Stimulated activated naive CD4-positive, alpha-beta T cell treated with Interleukin-2 at 50 U/mL for 16 hours (primary cell): ENCODE data around the gene ZNF311.
A peak's percentile ranks its signal among the peaks of the same experiment; 100 is the strongest.
"Not testable (repeated sequence)": the region's sequence is repeated elsewhere in the genome, so short reads cannot be mapped to it uniquely, and the experiment has no call there.

Experiments used
- DNase-seq: peaks from one replicate; lab custom pipeline; 2025; lab: John Stamatoyannopoulos, UW

The ZNF311 gene

DNA sequence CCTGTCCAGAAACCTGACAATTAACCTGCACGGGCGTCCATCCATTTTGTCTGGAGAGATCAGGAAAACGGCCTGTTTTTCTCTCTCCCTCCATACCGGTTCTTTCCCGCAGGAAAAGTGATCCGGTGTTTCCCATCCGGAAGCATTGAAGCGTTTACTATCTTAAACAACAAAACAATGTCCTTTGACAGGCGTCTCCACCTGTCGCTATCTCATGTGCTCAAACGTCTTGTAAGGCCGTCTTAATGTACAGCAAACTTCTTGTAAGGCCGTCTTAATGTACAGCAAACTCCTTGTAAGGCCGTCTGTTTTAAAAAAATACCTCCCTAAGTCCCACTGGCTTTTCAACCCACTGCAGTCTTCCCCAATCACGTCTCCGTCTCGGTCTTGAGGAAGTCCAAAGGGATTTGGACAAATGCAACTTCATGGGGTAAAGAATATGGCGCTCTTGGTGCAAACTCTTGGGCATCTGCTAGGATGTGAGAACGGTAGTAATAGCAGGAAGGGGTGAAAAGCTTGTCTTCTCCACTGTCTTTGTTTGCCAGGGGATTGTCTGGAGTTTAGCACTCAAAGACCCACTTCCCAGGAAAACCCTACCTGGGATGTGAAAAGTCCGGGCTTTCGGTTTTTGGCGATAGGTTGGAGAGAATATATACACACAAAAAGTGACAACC lies 51.4 kb downstream of the ZNF311 start:
- DNase-seq = no peak

DNA sequence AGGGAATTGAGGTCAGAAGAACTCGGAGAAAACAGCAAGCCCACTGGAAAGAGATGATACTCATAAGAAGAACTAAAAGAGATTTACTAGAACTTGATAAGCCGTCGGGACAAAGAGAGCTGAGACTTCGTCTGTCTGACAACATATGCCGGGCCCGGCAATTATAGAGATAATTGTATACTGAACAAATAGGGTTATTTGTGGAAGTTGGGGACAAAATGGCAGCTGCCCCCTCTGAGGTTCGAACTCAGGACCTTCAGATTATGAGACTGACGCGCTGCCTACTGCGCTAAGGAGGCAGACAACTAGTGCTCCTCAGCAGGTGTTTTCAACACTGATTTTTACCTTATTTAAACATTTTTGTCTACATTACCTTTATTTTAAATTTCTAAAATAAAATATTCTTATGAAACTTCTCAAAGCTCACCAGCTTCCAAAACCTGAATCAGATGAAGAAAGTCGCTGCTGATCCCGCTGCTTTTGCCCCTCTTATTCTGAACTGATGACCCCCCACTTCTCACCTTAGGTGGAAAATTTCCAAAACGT lies 52.0 kb downstream of the ZNF311 start:
- peak; percentile 24 for DNase-seq

DNA sequence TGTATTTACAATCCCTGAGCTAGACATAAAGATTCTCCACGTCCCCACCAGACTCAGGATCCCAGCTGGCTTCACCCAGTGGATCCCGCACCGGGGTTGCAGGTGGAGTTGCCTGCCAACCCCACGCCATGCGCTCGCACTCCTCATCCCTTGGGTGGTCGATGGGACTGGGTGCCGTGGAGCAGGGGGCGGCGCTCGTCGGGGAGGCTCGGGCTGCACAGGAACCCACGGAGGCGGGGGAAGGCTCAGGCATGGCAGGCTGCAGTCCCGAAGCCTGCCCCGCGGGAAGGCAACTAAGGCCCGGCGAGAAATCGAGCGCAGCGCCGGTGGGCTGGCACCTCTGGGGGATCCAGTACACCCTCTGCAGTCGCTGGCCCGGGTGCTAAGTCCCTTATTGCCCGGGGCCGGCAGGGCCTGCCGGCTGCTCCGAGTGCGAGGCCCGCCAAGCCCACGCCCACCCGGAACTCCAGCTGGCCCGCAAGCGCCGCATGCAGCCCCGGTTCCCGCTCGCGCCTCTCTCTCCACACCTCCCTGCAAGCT lies 55.4 kb downstream of the ZNF311 start:
- not testable (repeated sequence) for DNase-seq

- DNase-seq = no peak
Measured at GRCh38 chr6:28948782-28949486, 56.2 kb downstream of the ZNF311 start.

GRCh38 chr6:28947831-28948270 lies 57.3 kb downstream of the ZNF311 start:
- no peak for DNase-seq

GRCh38 chr6:28947067-28947765 lies 57.9 kb downstream of the ZNF311 start:
- DNase-seq = no peak

DNA sequence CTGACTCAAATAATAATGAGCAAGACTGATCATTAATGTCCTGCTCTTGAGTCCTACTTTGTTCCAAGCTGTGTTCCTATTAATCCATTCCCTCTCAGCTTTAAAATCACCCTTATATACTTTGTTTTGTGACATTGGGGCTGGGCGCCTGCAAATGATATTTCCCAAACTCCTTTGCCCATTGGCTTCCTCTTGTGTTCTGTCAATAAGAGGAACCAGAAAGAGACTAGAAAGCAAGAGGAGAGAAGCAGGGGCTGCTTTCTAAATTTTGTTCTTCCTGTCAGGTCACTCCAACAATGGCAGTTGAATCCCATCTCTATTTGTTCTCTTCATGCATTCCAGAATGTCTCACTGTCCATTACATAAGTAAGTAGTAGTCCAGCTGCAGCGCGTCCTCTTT lies 59.8 kb downstream of the ZNF311 start:
- DNase-seq = no peak
